ENCODE data around the gene RERE.
"Not testable (repeated sequence)": the region's sequence is repeated elsewhere in the genome, so short reads cannot be mapped to it uniquely, and the experiment has no call there.

The RERE gene

GRCh38 chr1:8712413-8713231 is 104.8 kb downstream of the RERE start:
- DNase-seq, result no peak

DNA sequence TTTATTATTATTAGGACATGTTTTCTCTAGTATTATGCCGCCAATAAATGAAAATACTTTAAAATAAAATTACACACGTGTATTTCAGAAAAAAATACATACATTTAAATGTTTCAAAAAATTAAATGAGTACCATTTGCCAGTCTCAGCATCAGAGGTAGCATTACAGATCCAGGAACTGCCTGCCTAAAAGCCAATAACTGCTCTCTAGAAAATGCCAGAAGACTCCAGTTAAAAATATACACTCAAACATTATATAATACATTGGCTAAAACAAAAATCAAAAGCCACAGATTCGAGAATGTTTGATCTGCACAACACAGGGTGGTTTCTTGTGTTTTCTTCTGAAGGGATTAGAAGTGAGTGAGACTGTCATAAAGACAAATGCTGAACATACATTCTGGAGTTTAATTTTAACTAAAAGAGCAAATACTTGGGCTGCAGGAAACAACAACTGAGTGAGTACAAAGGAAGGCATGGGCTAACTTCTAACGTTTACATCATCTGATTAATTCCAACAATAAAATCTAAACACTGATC is 105.5 kb downstream of the RERE start:
- no peak for DNase-seq

- no peak for DNase-seq
These were observed 106.3 kb downstream of the RERE start for GRCh38 chr1:8711151-8711550.

- no peak for DNase-seq
These were observed 109.2 kb downstream of the RERE start for GRCh38 chr1:8708259-8708658.

DNA sequence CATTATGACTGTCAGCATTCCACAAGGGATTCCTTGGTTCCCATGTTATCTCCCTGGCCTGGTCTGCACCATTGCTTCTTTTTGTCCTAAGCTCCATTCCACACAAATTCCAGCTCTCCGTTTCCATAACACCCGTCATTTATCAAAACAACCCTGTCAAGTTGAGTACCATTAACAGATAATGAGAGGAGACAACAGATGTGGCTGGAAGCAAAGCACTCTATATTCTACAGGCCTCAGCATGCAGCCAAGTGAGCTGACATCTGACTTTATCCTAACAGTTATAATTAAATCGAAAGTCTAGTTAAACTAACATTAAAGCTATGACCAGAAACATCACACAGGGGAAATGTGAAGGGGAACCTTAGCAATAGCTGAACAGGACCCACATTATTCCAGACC is 110.4 kb downstream of the RERE start:
- DNase-seq, result no peak

GRCh38 chr1:8706291-8706690 is 111.1 kb downstream of the RERE start:
- no peak for DNase-seq

DNA sequence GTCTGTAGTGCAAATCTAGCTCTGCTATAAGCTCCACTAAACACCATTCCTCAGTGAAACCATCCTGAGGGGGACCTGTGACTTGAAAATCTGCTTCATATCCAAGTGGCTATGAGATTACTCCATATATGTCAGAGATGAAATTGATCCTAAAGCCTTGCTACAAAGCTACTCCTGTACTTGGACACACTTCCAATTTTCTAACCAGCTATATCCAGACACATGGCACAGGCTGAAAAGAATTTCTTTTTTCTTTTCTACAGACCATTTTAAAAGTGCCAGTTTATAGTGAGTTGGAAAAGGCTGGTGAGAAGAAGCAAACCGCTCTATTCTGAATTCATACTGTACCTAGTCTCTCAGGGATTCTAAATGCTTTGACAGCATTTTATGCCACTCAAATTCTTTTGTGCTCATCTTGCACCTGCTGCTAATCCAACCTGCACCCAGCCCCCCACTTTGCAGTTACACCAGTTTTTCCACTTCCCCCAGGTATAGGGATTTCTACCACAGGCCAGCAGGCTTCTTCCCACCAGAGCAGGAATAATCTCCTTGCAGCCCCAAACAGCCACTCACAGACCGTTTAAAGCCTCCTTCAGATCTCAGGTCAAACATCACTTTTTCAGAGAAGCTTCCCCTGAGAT is 112.5 kb downstream of the RERE start:
- no peak for DNase-seq

DNA sequence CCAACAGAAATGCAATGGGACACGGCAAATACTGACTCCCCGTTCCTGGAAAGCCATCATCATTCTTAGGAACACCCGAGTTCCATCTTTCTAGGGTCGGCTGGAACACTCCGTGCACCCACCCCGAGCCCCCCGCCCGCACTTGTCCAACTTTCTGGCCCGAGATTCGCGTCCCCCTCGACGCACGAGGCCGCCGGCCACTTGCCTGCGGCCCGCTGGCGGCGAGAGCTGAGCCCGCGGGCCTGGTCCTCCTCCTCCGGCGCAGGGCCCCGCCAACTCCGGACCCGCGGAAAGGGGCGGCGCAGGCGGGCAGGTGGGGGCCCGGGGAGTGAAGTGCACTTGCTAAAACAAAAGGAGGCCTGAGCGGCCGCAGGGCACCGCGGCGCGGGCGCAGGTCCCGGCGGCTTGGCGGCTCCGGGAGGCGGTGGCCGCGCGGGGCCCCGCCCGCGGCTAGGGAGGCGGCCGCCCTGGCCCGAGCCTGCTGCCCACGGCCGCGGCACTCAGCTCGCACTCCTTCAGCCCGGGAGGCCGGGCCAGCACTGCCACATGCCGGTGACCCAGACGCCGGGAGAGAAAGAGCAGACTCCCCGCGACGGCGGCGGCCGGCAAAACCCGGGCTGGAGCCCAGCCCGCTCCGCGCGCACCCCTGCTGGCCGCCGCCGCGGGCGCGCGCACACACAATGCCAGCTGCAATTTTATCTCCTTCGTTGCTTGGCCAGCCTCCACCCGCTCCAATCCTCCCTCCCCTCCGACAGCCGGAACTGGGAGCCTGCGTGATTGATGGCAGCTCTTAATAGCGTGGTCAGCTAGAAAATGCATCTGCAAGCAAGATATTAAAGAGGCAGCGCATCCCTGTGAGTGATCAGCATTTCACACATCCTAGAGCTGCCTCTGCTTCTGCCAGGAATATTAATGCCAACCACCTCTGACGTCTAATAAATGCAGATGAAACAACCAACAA is 114.3 kb downstream of the RERE start:
- DNase-seq, result peak; percentile 75

DNA sequence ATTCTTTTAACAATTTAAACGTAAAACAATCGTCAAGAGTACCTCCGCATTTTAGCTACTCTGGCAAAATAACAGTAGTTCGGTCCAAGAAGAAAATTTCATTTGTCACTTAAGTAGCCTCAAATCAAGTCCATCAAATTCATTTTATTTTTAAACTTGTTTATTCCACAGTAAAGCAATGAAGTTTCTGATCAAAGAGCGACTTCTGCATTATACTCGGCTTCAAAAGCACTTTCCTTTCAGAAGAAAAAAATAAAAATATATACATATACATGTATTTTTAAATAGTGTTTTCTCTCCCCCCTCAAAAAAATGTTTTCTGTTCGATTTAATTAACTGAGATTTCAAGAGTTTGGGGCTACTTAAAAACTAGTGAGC is 115.0 kb downstream of the RERE start:
- DNase-seq, result no peak

DNA sequence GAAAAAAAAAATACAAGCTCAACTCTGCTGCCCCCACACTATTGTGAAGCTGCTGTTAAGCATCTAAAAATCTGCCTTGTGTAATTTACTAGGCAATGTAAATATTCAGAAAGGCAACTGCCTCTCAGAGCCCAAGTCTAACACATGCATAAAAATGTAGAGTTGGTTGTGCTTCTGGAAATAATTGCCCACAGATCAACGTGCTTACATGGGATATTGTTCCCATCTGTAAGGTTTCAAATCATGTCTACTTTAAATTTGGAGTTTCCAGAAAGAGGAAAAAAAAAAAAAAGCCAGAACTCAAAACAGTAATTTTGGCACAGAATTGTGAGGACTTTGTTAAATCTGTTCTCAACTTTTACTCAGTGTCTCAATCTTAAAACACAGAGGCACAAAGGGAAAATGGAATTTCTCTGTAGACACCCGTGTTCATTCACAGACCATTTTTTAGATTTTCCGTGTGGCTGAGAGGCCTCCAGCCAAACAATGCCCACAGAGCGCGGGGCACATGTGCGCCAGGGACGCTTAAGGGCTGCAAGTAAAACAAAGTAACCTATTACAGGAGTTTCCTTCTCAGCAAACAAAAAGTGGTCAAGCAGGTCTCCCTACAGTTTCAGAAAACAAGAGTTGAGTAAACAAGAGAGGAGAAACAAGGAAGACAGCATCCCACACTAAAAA is 115.5 kb downstream of the RERE start:
- DNase-seq, result no peak

DNA sequence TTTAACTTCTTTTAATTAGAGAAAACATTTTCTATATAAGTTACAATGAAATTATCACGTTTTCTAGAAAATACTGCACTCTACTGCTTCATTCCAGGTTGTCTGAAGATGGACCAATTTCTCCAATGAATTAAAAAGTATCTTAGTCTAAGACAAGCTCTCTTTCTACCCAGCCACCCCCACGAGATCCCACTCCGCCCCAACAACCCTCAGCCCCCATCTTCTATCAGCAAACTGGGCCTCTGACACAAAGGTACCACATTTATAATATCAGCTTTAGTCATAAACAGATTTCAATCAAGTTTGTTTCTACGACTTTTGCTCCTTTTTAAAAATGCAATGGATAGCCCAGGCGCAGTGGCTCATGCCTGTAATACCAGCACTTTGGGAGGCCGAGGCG is 117.8 kb downstream of the RERE start:
- DNase-seq, result no peak

DNA sequence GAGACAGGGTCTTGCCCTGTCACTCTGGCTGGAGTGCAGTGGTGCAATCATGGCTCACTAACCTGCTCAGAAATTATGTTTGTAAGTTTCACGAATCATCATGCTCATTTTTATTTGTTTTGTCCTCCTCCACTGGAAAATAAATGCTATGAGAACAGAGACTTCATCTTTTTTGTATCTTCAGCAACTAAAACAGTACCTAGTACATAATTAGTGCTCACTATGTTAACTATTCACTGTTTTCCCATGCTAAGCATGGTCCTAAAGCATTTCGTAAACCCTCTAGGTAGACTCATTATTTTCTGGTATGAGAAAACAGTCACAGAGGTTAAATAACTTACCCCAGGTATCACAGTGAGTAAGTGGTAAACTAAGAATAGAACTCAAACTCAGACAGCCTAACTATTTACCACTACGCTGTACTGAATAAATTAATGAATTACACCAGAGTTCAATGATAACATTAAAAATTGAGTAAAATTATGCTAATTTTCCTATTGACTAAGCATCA is 118.4 kb downstream of the RERE start:
- no peak for DNase-seq

GRCh38 chr1:8698012-8698630 is 119.3 kb downstream of the RERE start:
- DNase-seq, result no peak

- not testable (repeated sequence) for DNase-seq
These were observed 122.0 kb downstream of the RERE start for GRCh38 chr1:8695442-8695841.

DNA sequence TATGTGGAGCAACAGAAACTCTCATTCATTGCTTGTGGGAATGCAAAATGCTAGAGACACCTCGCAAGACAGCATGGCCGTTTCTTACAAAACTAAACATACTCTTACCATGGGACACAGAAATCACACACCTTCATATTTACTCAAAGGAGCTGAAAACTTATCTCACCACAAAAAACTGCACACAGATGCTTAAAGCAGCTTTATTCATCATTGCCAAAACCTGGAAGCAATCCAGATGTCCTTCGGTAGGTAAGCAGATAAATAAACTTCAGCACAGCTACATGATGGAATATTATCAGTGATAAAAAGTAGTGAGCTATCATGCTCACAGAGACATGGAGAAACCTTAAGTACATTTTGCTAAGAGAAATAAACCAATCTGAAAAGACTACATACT is 124.3 kb downstream of the RERE start:
- no peak for DNase-seq

GRCh38 chr1:8691662-8692061 is 125.8 kb downstream of the RERE start:
- DNase-seq, result no peak

- DNase-seq, result no peak
These were observed 127.3 kb downstream of the RERE start for GRCh38 chr1:8690253-8690525.

- no peak for DNase-seq
These were observed 127.8 kb downstream of the RERE start for GRCh38 chr1:8689431-8690252.

- DNase-seq, result no peak
These were observed 129.9 kb downstream of the RERE start for GRCh38 chr1:8687538-8687937.

- DNase-seq, result no peak
These were observed 130.4 kb downstream of the RERE start for GRCh38 chr1:8687039-8687438.

GRCh38 chr1:8685463-8685862 is 132.0 kb downstream of the RERE start:
- no peak for DNase-seq

Data from CD4-positive, alpha-beta T cell treated with Interleukin-15 for 1 hour (primary cell).